Medulla oblongata (tissue), 1 donor: ENCODE measurements around the gene STX8.

Experiments used
- DNase-seq: peaks from one replicate; pipeline ENCODE4 v3.0.0-alpha.2; 2015; ENCODE audit errors: extremely low spot score

Gene STX8

DNA sequence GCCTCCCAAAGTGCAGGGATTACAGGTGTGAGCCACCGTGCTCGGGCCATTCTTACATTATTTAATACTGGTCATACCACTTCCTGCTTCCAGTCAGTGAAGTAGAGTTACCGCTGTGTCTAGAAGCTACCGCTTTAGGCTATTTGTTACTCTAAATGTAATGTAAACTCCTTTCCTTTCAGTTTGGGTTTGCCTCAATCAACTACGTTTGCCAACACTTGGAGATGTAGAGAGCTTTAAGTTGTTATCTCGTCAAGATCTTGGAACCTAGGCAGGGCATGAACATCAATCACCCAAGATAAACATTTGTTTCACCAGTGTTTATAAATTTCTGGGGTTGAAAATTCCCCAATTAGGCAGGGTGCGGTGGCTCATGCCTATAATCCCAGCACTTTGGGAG lies 275.9 kb downstream of the STX8 start:
- no peak for DNase-seq

GRCh38 chr17:9298776-9299295 lies 276.8 kb downstream of the STX8 start:
- DNase-seq: no peak

- DNase-seq: no peak
Observed at GRCh38 chr17:9298135-9298534, 277.5 kb downstream of the STX8 start.

- no peak for DNase-seq
Observed at GRCh38 chr17:9294661-9295210, 280.9 kb downstream of the STX8 start.

- DNase-seq: peak; percentile 35
Observed at GRCh38 chr17:9292561-9292941, 283.1 kb downstream of the STX8 start.

DNA sequence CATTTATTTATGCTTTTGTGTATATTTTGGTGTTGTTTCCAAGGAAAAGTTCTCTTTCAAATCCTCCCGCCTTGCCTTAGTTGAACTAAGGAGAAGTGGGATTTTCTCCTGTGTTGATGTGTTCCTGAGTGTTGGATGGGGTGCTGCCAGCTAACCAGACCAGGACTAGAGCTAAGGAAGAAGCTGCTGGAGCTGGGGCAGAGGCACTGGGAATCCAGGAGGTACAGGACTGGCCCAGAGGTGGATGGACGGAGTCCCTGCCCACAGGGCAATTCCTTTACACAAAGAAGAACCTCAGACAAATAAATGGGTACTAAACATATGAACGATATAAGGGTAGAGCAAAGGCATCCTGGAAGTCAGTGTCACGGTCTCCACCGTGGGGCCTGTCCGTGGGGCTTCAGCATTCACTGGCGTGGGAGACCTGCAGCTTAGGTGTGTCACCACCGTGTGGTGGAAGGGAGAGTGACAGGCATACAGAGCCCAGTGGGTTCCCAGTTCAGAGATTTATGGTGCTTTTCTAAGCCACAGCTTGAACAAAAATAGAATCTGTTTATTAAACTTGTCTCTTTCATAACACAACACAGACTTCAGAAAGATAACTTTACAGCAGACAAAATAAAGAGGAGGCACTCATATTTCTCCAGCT lies 283.6 kb downstream of the STX8 start:
- DNase-seq: peak; percentile 64

- no peak for DNase-seq
Observed at GRCh38 chr17:9290226-9290613, 285.4 kb downstream of the STX8 start.

- DNase-seq: no peak
Observed at GRCh38 chr17:9287306-9287705, 288.3 kb downstream of the STX8 start.

DNA sequence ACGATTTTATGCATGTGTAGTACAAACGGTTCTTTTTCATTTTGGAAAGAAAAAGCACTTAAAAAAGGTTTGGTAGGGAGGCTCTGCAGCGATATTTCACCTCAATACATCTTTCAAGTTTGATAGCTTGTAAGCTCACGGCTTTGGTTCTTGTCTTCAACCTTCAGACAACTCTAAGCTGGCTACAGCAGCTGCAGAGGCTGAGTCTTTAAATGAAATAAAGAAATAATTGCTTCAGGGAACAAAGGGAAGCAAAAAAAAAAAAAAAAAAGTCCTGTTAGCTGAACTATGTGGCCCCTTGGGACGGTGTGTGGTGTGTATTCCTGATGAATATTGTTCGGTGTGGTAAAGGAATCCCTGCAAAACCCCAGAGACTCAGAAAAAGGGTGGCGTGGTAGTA lies 289.2 kb downstream of the STX8 start:
- no peak for DNase-seq

DNA sequence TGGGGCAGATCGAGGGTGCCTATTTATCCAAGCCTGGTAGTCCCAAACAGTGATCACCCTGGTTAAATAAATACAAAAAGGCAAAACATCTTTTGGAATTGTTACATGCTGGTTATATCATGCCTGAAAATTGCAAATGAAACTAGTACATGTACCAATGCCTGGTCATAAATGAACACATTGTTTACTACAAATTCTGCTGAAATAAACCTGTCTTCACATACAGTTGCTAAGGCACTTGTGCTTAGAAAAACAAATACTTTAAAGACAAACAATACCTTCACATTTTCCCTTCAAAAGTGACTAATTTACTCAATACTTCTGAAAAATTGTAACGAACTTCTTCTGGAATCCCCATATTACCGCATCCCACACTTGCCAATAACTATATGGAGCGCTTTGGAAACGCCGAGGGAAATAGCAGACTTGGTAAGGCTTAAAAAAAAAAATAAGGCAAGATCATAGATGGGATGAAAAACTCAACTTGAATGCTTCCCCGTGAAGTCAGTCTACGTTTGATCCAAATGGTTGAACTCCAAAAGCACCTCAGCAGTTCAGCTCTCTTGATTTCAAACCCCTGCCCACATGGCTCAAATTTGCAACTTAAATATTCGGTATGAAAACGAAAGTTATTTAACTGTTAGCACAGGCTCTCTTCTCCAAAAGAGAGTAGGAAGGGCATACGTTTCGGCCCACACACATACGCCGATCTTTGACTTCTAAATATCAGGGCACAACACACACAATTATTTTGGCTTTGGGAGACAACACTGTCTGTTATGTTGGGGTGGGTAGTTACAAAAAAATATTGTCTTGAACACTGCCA lies 289.8 kb downstream of the STX8 start:
- DNase-seq: no peak

DNA sequence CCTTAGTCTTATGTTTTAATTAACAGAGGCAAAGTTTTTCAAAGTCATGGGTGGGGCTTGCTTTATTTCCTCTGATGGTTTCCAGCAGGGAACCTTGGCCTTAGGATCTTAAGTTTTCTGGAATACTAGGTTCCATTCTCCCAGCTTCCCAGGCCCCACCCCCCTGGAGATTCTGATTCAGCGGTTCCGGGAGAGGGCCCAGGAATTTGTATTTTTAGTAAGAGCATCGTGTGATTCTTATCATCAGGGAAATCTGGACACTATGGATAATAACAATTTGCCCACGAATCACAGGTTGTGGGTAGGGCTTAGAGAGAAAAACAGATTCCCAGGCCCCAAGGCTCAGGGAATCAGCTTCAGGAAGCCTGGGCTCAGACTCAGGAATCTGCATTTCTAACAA lies 290.7 kb downstream of the STX8 start:
- DNase-seq: no peak

- DNase-seq: no peak
Observed at GRCh38 chr17:9283909-9284308, 291.7 kb downstream of the STX8 start.

DNA sequence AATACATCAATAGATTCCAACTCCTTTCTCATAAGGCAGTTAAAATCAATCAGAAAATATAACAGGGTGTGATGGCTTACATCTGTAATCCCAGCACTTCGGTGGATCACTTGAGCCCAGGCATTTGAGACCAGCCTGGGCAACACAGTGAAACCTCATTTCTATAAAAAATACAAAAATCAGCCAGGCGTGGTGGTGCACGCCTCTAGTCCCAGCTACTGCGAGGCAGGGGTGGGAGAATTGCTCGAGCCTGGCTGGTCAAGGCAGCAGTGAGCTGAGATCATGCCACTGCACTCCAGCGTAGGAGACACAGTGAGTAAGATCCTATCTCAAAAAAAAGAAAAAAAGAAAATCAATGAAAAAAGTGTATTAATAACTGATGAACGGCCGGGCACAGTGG lies 295.7 kb downstream of the STX8 start:
- no peak for DNase-seq

DNA sequence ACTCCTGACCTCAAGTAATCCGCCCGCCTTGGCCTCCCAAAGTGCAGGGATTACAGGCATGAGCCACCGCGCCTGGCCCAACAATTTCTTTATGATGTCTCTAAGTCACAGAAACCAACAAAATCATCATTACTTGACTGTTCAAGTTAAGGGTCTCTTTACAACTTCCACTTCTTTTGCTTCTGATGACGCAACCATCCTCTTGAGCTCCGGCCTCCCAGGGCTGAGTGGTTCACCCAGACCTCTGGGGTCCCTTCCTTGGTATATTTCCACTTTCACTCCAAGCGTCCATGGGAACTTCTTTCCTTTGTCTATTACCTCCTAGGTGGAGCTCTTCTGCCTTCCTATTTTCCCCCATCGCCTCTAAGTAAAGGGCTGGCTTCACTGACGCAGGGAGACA lies 300.6 kb downstream of the STX8 start:
- DNase-seq: no peak

- no peak for DNase-seq
Observed at GRCh38 chr17:9273428-9274391, 301.9 kb downstream of the STX8 start.

DNA sequence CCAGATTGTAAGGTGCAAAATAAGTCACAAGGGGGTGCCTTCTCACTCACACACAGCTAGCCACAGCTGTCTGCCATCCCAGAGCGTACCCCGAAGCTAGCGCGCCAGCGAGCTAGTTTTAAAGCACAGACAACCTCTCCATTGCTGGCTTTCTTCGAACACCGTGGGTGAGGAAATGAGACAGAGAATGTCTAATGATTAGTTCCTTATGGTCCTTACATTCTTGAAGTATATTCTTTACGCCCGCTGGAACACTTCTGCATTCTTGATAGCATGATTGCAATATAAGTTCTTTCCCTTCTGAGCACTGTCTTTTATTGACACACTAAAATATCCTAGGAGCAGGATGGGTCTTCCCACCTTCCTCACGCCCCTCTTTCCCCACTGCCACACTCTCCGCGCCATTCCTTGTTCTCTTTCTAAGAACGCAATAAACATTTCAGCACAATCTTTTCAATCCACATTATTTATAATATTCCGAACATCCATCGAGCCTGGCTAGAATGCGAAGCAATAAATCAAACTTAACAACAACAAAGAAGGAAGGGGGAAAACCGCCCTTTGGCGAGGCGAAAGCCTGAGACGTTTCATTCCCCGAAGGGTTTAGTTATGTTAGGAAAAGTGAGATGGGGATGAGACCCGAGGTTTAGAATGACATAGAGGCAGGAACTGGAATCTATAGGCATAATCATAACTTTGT lies 303.0 kb downstream of the STX8 start:
- no peak for DNase-seq

DNA sequence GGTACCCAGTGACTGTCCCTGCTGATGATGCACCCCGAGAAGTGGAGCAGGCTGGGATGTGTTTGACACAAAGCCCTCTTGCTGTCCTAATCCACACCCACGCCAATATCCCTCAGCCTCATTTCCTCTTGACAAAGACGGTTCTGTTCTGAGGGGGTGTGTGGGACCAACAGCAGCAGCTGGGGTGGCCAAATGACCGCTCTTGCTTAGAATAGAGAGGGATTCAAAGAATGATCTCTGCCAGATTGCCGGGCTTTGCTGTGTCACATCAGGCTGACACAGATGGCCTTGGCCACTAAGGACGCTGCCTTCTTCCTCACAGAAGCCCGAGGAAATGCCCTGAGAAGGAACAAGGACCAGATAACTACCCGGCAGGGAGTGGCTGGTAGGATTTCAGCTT lies 303.6 kb downstream of the STX8 start:
- DNase-seq: peak; percentile 91

GRCh38 chr17:9270921-9271320 lies 304.7 kb downstream of the STX8 start:
- no peak for DNase-seq

- DNase-seq: no peak
Observed at GRCh38 chr17:9269350-9270035, 306.1 kb downstream of the STX8 start.

DNA sequence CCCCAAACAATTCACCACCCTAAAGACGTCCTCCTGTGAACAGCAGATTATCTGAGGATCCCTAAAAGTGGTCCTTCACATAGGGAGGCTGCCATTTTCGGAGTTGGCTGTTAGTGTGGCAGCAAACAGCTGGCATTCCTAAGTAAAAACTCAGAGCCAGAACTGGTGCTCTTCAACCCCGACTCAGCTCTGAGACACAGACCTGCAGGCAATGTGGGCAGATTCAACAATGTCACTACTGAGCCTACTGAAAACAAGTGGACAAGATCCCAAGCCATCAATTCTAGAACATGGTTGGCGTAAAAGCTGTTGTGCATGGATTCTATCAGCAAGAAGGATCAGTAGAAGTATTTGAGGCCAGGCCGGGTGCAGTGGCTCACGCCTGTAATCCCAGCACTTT lies 307.1 kb downstream of the STX8 start:
- DNase-seq: no peak

GRCh38 chr17:9266697-9267117 lies 308.9 kb downstream of the STX8 start:
- DNase-seq: no peak
